WI38 (cell line): Measurements from ENCODE around the gene SNX6.
A peak's percentile ranks its signal among the peaks of the same experiment; 100 is the strongest.

Experiments used
- H3K4me3 ChIP-seq: 2 replicates; pipeline ENCODE4 v1.5.1; 2011; ENCODE audit warnings: low read depth, mild to moderate bottlenecking, control low read depth, low read length
- CTCF ChIP-seq: IDR thresholded peaks from 2 replicates; pipeline ENCODE4 v1.5.1; 2012; ENCODE audit warnings: low read depth, mild to moderate bottlenecking, control low read depth, low read length

Gene SNX6

GRCh38 chr14:34629344-34629656 is 648 bp downstream of the SNX6 start:
- H3K4me3 ChIP-seq = peak overlapping the region; percentile 93
- TF ChIP-seq CTCF = no peak

- peak overlapping the region; percentile 93 for H3K4me3 ChIP-seq
- TF ChIP-seq CTCF = no peak
Measured at GRCh38 chr14:34628681-34629135, 1.2 kb downstream of the SNX6 start.

GRCh38 chr14:34623506-34623905 is 6.4 kb downstream of the SNX6 start:
- H3K4me3 ChIP-seq = no peak overlapping the region
- TF ChIP-seq CTCF = no peak

- TF ChIP-seq CTCF = no peak
- no peak overlapping the region for H3K4me3 ChIP-seq
Measured at GRCh38 chr14:34620839-34621238, 9.1 kb downstream of the SNX6 start.

GRCh38 chr14:34620115-34620514 is 9.8 kb downstream of the SNX6 start:
- H3K4me3 ChIP-seq = no peak overlapping the region
- TF ChIP-seq CTCF = no peak

- TF ChIP-seq CTCF = no peak
Measured at GRCh38 chr14:34619471-34619870, 10.5 kb downstream of the SNX6 start.

GRCh38 chr14:34616360-34616759 is 13.6 kb downstream of the SNX6 start:
- H3K4me3 ChIP-seq = no peak overlapping the region
- no peak for TF ChIP-seq CTCF

More at GRCh38 chr14:34619471-34619870, 10.5 kb downstream of the SNX6 start:
- no peak overlapping the region for H3K4me3 ChIP-seq
